Measurements from ENCODE around the gene PKD2.
"Not testable (repeated sequence)": the region's sequence is repeated elsewhere in the genome, so short reads cannot be mapped to it uniquely, and the experiment has no call there.

Gene PKD2

DNA sequence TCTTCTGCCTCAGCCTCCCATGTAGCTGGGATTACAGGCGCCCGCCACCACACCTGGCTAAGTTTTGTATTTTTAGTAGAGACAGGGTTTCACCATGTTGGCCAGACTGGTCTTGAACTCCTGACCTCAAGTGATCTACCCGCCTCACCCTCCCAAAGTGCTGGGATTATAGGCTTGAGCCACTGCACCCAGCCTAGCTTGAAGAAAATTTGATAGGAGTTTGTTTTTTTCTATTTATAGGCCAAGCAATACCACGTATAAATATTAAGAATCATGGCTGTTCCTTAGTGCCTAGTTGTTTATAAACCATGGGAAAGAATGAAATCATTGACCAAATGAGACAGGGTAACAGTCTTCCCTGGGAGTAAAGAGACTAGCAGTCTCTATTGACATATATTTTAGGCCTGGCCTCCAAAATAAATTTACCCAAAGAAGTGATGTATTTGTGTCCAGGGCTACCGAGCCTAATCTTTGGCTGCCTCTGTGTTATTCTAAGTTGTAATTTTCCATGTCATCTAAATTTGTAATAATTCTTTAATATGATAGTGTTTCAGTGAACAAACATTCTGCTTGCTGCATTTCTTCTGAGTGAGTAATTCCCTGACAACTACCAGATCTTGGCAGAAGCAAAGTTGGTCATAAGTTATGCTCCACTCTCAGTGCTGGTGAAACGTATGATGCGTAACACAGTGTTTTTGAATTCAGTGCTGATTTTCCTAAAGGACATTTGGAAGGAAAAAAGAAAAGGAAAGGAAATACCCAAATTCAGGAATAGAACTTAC, 10.3 kb downstream of the PKD2 start:
- DNase-seq = no peak
- in situ Hi-C loops (cut with MboI; ENCODE audit: low pct_unique_long_range_greater_than_20kb, low sequenced_read_pairs) = no loop called here

DNA sequence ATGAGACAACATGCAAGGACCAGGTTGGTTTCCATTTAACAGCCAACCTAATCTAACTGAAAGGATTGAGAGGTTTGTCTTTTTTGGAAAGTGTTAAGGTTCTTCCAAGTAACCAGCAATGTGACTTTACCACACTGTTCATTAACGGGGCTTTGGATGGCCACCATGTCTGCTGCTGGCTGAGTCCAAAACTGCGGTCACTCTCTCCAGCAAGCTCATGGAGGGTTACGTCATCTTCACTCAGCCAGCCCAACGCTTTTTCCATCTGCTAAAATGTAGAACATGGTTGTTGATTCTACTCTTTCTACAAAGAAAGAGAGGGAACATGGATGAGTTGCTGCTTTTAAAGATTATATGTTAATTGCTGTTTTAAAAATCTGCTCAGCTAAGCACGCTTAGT, 11.0 kb downstream of the PKD2 start:
- DNase-seq = no peak
- in situ Hi-C loops (cut with MboI; ENCODE audit: low pct_unique_long_range_greater_than_20kb, low sequenced_read_pairs) = no loop called here

DNA sequence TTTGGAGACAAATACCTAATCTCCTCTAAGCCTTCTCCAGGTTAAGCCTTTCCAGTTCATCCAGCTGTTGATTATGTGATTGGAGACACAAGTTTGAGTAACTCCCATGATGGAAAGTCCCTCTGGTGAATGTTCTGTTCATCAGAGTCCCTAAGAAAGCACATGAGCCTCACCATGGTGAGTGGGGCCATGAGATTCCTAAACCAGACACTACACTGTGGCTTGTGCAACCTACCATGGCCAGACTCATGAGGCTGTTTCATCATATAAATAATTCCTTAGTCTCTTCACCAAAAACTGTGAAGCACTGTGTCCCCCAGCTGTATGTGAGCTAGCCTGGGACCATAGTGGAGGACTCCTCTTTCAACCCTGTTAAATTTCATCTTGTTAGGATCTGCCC, 14.4 kb downstream of the PKD2 start:
- in situ Hi-C loops (cut with MboI; ENCODE audit: low pct_unique_long_range_greater_than_20kb, low sequenced_read_pairs) = no loop called here
- DNase-seq = no peak

DNA sequence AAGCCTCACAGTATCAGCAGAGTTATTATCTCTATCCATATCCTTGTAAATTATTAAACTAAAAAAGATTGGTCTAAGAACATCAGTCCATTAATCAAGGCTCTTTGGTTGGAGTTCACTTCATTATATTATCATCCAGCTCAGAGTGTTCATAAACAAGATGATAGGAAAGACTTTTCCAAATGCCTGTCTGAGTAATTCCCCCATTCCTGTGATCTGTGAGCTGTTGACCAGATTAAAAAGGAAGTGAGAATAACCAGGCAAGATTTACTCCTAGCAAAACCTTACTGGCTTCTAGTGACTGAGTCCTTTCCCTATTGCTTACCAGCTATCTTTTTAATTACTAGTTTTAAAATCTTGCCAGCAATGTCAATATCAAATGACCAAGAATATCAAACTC, 14.9 kb downstream of the PKD2 start:
- in situ Hi-C loops (cut with MboI; ENCODE audit: low pct_unique_long_range_greater_than_20kb, low sequenced_read_pairs) = no loop called here

DNA sequence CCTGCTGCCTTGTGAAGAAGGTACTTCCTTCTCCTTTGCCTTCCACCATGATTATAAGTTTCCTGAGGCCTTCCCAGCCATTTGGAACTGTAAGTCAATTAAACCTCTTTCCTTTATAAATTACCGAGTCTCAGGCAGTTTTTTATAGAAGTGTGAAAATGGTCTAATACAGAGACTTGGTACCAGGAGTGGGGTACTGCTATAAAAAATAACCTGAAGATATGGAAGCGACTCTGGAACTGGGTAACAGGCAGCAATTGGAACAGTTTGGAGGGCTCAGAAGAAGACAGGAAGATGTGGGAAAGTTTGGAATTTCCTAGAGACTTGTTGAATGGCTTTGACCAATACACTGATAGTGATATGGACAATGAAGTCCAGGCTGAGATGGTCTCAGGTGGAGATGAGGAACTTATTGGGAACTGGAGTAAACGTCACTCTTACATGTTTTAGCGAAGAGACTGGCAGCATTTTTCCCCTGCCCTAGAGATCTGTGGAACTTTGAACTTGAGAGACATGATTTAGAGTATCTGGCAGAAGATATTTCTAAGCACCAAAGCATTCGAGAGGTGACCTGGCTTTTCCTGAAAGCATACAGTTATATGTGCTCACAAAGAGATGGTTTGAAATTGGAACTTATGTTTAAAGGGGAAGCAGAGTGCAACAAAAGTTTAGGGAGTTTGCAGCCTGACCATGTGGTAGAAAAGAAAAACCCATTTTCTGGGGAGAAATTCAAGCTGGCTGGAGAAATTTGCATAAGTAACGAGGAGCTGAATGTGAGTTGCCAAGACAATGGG, 18.6 kb downstream of the PKD2 start:
- not testable (repeated sequence) for DNase-seq
- in situ Hi-C loops (cut with MboI; ENCODE audit: low pct_unique_long_range_greater_than_20kb, low sequenced_read_pairs) = loop anchor here (25.0 kb wide), 2 partner anchors 186 to 486 kb away; partner anchors contain the start of gene PYURF

More for the DNA sequence above, 14.9 kb downstream of the PKD2 start:
- DNase-seq = no peak

DNA sequence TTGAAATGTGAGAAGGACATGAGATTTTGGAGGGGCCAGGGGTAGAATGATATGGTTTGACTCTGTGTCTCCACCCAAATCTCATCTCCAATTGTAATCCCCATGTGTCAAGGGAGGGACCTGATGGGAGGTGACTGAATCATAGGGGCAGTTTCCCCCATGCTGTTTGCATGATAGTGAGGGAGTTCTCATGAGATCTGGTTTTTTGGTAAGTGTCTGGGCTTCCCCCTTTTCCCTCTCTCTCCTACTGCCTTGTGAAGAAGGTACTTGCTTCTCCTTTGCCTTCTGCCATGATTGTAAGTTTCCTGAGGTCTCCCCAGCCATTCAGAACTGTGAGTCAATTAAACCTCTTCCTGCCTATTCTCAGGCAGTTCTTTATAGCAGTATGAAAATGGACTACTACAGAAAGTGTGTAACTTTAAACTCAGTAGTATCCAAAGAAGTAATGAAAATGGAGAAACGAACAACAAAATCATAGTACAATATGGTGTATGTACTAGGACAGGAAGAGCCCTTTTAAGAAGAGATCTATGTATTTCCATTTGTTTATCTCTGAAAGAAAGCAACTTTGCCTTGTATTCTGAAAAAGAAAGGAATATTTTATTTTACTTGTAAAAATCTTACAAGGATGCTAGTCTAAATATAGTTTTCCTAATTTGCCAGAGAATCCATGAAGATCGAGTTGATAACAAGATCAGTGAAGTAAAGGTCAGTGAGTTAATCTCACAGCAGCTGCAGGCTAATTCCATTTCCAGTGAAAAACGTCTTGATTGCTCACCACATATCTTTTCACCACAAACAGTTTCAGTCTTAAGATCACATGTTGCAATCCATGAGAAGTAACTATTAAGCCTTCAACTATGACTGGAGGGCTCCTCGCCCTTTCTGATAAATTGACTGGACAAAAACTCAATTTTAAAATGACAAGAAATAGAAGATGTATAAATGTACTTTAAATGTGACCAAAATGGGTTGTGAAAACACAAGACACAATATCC, 20.5 kb downstream of the PKD2 start:
- in situ Hi-C loops (cut with MboI; ENCODE audit: low pct_unique_long_range_greater_than_20kb, low sequenced_read_pairs) = loop anchor here (25.0 kb wide), 2 partner anchors 184 to 484 kb away; partner anchors contain the start of gene PYURF
- DNase-seq = no peak

DNA sequence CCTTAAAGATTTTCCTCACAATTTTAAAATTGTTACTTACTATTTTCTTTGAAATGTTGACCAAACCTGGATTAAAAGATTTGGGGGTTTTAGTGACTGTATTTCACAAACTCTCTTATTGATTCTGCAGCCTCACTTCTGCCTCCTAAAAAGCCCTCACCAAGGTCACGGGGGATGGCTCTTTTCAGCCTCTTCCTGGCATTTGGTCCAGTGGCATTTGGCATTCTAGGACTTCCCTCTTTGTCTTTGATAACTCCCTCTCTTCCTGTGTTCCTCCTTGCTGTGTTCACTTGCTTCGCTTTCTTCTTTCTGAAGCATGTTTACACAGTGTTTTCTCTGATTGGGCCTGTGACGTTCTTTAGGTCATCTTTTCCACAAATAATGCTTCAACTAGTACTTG, 21.5 kb downstream of the PKD2 start:
- in situ Hi-C loops (cut with MboI; ENCODE audit: low pct_unique_long_range_greater_than_20kb, low sequenced_read_pairs) = loop anchor here (25.0 kb wide), 2 partner anchors 183 to 483 kb away; partner anchors contain the start of gene PYURF
- no peak for DNase-seq

DNA sequence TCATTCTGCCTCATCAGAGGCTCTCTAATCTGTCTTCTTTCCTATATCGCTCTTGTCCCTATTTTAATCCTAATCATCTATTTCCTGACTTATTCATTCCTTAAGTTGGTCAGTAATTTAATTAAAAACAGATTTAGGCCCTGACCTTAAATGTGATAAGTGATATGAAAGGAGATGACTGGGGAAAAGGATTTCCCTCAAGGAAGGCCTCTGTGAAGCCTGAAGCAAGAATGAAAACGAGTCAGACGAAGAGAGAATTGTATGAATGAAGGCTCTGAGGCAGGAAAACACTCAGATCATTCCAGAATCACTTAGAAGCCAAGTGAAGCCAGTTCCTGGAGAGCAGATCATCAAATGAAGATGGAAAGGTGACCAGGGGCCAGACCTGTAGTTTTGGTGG, 22.1 kb downstream of the PKD2 start:
- in situ Hi-C loops (cut with MboI; ENCODE audit: low pct_unique_long_range_greater_than_20kb, low sequenced_read_pairs) = loop anchor here (25.0 kb wide), 2 partner anchors 183 to 483 kb away; partner anchors contain the start of gene PYURF
- DNase-seq = no peak

DNA sequence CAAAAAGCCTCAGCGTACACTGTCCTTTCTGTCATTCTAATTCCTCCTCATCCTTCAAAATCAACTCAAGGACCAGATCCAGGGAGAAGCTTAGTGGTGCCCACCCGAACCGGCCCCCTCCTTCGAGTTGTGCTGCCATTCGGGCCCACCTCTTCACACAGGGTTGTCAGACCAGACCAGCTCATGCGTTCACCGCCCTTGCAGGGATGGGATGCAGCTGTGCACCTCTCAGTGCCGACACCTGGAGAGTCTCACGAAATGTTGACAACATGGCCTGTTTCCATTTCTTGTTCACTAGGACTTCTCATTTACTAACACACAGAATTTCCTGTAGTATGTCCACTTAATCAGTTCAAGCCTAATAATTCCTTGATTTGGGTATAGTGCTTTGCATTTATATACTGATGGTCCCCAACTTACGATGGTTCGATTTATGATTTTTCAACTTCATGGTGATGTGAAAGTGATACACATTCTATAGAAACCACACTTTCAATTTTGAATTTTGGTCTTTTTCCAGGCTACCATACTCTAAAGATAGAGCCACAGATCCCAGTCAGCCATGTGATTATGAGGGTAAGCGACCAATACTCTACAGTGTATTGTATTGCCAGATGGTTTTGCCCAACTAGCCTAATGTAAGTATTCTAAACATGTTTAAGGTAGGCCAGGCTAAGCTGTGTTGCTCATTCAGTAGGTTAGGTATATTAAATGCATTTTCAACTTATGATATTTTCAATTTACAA, 23.3 kb downstream of the PKD2 start:
- no peak for DNase-seq
- in situ Hi-C loops (cut with MboI; ENCODE audit: low pct_unique_long_range_greater_than_20kb, low sequenced_read_pairs) = loop anchor here (25.0 kb wide), 2 partner anchors 182 to 482 kb away; partner anchors contain the start of gene PYURF

DNA sequence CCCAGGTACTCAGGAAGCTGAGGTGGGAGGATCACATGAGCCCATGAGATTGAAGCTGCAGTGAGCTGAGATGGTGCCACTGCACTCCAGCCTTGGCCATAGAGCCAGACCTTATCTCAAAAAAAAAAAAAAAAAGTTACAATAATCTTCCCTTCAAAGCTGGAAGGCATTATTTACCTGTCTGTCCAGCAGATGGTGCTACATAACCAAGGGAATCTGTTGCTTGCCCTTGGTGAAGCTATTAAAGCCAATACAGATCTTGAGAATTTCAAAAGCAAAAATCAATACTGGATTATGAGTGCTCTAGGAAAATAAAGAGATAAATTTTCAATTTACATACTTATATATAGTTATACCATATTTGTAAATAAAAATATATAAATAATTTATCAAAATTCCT, 25.9 kb downstream of the PKD2 start:
- DNase-seq = peak; percentile 65
- in situ Hi-C loops (cut with MboI; ENCODE audit: low pct_unique_long_range_greater_than_20kb, low sequenced_read_pairs) = loop anchor here (25.0 kb wide), 2 partner anchors 179 to 479 kb away; partner anchors contain the start of gene PYURF

DNA sequence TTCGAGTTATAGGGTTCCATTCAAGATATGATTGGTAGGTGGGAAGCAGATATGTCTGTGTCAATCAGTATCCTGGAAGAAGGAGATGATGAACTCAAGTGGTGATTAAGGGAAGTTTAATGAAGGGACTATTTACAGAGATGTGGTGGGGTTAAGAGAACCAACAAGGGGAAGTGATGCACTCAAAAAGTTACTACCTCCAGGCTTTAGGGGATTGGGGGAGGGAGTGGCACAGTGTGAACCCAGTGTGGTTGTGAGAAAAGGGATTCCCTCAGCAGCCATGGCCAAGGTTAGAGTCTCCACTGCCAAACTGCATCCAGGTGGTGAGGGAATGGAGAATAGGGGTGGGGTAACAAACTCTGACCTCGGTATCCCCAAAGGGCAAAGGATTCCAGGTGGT, 27.9 kb downstream of the PKD2 start:
- in situ Hi-C loops (cut with MboI; ENCODE audit: low pct_unique_long_range_greater_than_20kb, low sequenced_read_pairs) = loop anchor here (25.0 kb wide), 2 partner anchors 177 to 477 kb away; partner anchors contain the start of gene PYURF
- DNase-seq = no peak

DNA sequence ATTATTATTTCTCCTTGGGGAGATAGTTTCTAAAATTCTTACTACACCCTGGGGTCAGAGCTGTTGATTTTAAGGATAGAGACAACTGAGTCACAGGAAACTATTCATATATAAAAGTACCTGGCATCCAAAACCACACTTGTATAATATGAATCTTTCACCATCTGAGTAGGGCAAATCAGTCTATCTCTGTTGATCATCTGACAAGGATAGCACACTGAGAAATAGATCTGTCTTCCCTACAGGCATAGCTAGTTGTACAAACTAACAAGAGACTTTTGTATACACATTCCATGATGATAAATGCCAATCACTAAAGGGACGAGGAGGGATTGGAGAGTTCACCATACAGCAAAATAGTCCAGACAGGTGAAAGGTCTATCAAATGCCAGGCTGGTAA, 30.0 kb downstream of the PKD2 start:
- in situ Hi-C loops (cut with MboI; ENCODE audit: low pct_unique_long_range_greater_than_20kb, low sequenced_read_pairs) = loop anchor here (25.0 kb wide), 2 partner anchors 175 to 475 kb away; partner anchors contain the start of gene PYURF
- DNase-seq = no peak

DNA sequence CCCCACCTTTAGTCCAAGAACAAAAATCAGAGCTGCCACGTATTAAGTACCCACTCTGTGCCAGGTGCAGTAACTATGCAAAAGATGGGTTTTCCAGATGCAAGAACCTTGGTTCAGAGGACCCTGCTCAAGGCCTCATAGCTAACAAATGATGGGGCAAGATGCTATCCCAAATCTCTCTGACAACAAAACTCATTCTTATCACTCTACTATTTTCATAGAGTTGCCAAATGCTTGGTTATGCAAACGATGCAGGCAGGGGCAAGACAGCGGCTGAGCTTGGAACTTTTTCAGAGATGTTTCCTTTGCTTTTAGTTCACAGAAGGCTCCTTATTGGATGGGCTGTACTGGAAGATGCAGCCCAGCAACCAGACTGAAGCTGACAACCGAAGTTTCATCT, 30.5 kb downstream of the PKD2 start:
- DNase-seq = no peak

DNA sequence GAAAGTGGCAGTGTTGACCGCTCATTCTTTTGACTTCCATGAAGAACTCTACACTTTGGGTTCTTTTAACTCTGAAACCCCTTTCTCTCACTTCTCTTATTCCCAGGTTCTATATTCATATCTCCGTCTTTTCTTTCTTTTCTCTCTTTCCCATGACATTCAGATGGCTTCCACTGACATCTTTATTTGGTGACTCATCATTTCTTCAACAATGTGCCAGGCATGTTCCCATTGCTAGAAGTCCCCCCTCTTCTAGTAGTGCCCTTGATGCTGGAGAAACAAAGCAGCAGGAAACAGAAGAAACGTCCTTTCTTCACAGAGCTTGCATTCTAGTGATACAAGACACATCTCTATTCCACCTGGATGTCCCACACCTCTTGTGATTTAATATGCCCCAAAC, 33.3 kb downstream of the PKD2 start:
- DNase-seq = no peak
- in situ Hi-C loops (cut with MboI; ENCODE audit: low pct_unique_long_range_greater_than_20kb, low sequenced_read_pairs) = loop anchor here (25.0 kb wide), 2 partner anchors 172 to 472 kb away; partner anchors contain the start of gene PYURF

More for the DNA sequence above, 30.5 kb downstream of the PKD2 start:
- in situ Hi-C loops (cut with MboI; ENCODE audit: low pct_unique_long_range_greater_than_20kb, low sequenced_read_pairs) = loop anchor here (25.0 kb wide), 2 partner anchors 174 to 474 kb away; partner anchors contain the start of gene PYURF

DNA sequence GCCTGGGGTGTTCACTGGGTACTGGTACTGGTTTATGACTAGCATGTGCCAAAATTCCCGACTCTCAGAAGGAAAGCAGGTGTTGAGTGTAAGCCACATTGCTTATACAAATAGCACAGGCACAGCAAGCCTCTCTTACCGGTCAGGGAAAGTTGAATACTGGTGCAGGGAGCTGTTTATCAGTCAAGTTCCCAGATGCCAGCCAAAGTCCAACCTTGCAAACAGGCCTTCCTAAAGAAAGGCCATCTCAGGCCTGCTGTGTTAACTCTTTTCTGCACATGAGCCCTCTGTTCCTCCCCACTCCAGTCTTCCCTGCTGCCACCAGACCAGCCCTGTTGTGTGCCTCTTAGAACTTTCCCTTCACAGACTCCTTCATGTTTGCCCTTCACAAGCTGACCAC, 34.2 kb downstream of the PKD2 start:
- in situ Hi-C loops (cut with MboI; ENCODE audit: low pct_unique_long_range_greater_than_20kb, low sequenced_read_pairs) = loop anchor here (25.0 kb wide), 2 partner anchors 171 to 471 kb away; partner anchors contain the start of gene PYURF
- DNase-seq = no peak

DNA sequence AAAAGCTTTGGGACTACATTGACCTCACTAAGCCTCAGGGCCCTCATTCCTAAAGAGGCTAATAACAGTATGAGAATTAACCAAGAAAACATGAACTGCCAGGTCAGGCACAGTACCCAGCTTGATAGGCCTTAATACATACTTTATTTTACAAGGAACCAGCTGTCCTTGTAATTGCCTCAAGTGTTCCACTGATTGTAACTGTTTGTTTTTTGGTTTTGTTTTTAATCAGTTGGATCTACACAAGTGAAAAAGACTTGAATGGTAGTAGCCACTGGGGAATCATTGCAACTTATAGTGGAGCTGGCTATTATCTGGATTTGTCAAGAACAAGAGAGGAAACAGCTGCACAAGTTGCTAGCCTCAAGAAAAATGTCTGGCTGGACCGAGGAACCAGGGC, 35.6 kb downstream of the PKD2 start:
- in situ Hi-C loops (cut with MboI; ENCODE audit: low pct_unique_long_range_greater_than_20kb, low sequenced_read_pairs) = loop anchor here (25.0 kb wide), 2 partner anchors 169 to 469 kb away; partner anchors contain the start of gene PYURF
- DNase-seq = no peak

DNA sequence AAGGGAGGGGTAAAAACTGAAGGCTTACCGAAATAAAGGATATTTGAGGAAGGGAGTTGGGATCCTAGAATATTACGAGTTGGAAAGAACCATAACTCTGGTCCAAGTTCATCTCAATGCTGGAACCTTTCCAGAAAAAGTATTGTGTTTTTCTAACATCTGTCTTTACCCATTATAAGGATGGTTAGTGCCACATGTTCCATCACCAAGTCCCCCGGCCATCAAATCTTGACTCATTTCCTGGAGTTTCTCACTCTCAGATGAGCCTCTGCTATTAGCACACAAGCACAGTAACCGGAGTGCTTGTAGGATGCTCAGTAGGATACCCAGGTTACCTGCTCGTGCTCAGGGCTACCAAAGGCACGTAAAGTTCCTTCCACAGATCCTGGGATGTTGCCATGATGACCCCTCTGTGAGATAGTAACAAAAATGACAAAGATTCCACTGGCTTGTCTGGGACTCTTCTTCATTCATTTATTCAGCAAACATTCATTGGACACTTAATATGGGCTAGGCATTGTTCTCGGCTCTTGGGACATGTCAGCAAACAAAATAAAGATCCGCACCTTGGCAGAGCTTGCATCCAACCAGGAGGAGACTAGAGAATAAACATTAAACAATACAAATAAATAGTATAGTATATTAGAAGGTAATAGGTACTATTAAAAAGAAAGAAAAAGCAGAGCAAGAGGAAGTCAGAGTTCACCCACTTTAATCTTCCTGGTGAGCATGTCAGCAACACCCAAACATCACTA, 36.3 kb downstream of the PKD2 start:
- in situ Hi-C loops (cut with MboI; ENCODE audit: low pct_unique_long_range_greater_than_20kb, low sequenced_read_pairs) = loop anchor here (25.0 kb wide), 2 partner anchors 169 to 469 kb away; partner anchors contain the start of gene PYURF
- no peak for DNase-seq
